Calu3 (cell line): ENCODE data around the gene MED12L. TPM values are rescaled to one million over a fixed set of nuclear protein-coding genes. Genes with fewer than 3 reads are reported as not detected.

Source experiments
- BruUV-seq: library from RNA; stranded (reverse); fragments of 400-500 nt; replicated peaks from 2 replicates; lab custom pipeline; 2021; lab: Mats Ljungman, UMichigan
- CTCF ChIA-PET: fragments of 300-600 bp; sonication (Branson Sonifier 250); formaldehyde crosslinking; loops from one replicate; lab custom pipeline; 2022; ENCODE audit warnings: antibody characterized with exemption; lab: Charles Lee
- DNase-seq: peaks from one replicate; pipeline ENCODE4 v3.0.0; 2022
- H3K27ac Mint-ChIP-seq: one replicate; pipeline ENCODE4 v1.8.0; 2022; ENCODE audit warnings: mixed read lengths; ENCODE audit not compliant: unreplicated experiment
- H3K27me3 Mint-ChIP-seq: one replicate; pipeline ENCODE4 v1.8.0; 2022; ENCODE audit warnings: mixed read lengths; ENCODE audit not compliant: unreplicated experiment
- H3K36me3 Mint-ChIP-seq: one replicate; pipeline ENCODE4 v1.8.0; 2022; ENCODE audit warnings: mild to moderate bottlenecking, moderate library complexity, mixed read lengths; ENCODE audit not compliant: insufficient read depth, unreplicated experiment
- H3K4me1 Mint-ChIP-seq: one replicate; pipeline ENCODE4 v1.8.0; 2022; ENCODE audit warnings: mild to moderate bottlenecking, low read depth, mixed read lengths; ENCODE audit not compliant: unreplicated experiment
- H3K4me3 Mint-ChIP-seq: one replicate; pipeline ENCODE4 v1.8.0; 2022; ENCODE audit warnings: mild to moderate bottlenecking, low read depth, moderate library complexity, mixed read lengths; ENCODE audit not compliant: unreplicated experiment
- H3K9me3 Mint-ChIP-seq: one replicate; pipeline ENCODE4 v1.8.0; 2022; ENCODE audit warnings: low read depth, mixed read lengths; ENCODE audit not compliant: unreplicated experiment
- CTCF ChIP-seq: fragments of 200-600 bp; IDR thresholded peaks from one replicate; pipeline ENCODE4 v1.8.0; 2022; ENCODE audit warnings: antibody characterized with exemption; ENCODE audit not compliant: unreplicated experiment
- intact Hi-C: fragments of 100-400 bp; cut with micrococcal nuclease; formaldehyde crosslinking; loops from one replicate; pipeline ENCODE4 v1.10.0; 2022; ENCODE audit not compliant: unreplicated experiment
- total RNA-seq: library from RNA; stranded (reverse); gene quantifications from 2 replicates; pipeline ENCODE4 v1.2.3, GENCODE V29; 2022

The MED12L gene
- total RNA-seq, 1 experiment from 2014 or later, result 4.6 TPM

GRCh38 chr3:151384741-151385174, 299.3 kb downstream of the MED12L start, which contains the start of gene P2RY12:
Gene P2RY12, minus strand, starts transcription at chr3:151384753. Its CDS starts 45,908 bp downstream, at chr3:151338845.
- Mint-ChIP-seq H3K4me1 (no peaks in the 10 kb centered on the region), H3K4me3 (no peak within 1 kb of the TSS), H3K27ac (no peak within 1 kb of the TSS), H3K9me3 (no peaks in the 10 kb centered on the region), H3K36me3 (no peaks in the 10 kb centered on the region), H3K27me3 (no peaks in the 10 kb centered on the region)
- no peak for TF ChIP-seq CTCF
- no TSS peak for BruUV-seq
- CTCF ChIA-PET, result no interaction called here
- DNase-seq, result no peak
- intact Hi-C loops, result no loop called here

- CTCF ChIA-PET, result no interaction called here
- intact Hi-C loops, result no loop called here
These were observed 300.6 kb downstream of the MED12L start for GRCh38 chr3:151386056-151386455.

GRCh38 chr3:151387432-151387831, 302.0 kb downstream of the MED12L start:
- Mint-ChIP-seq H3K36me3 (no peaks in the 10 kb centered on the region), H3K9me3 (no peaks in the 10 kb centered on the region), H3K27me3 (no peaks in the 10 kb centered on the region), H3K27ac (no peak overlapping the region), H3K4me1 (no peaks in the 10 kb centered on the region), H3K4me3 (no peak overlapping the region)
- CTCF ChIA-PET, result no interaction called here
- no peak for DNase-seq
- BruUV-seq, result no TSS peak
- TF ChIP-seq CTCF, result no peak
- intact Hi-C loops, result no loop called here

More at GRCh38 chr3:151386056-151386455, 300.6 kb downstream of the MED12L start:
- no peak overlapping the region for H3K4me3 Mint-ChIP-seq
- H3K27ac Mint-ChIP-seq, result no peak overlapping the region
- no peaks in the 10 kb centered on the region for H3K9me3 Mint-ChIP-seq
- no TSS peak for BruUV-seq
- TF ChIP-seq CTCF, result no peak
- no peaks in the 10 kb centered on the region for H3K27me3 Mint-ChIP-seq
- H3K4me1 Mint-ChIP-seq, result no peaks in the 10 kb centered on the region
- no peak for DNase-seq
- H3K36me3 Mint-ChIP-seq, result no peaks in the 10 kb centered on the region

- no peak for TF ChIP-seq CTCF
- BruUV-seq, result no TSS peak
- Mint-ChIP-seq H3K4me3 (no peak overlapping the region), H3K36me3 (no peaks in the 10 kb centered on the region), H3K4me1 (no peaks in the 10 kb centered on the region), H3K27me3 (no peaks in the 10 kb centered on the region), H3K9me3 (no peaks in the 10 kb centered on the region), H3K27ac (no peak overlapping the region)
- intact Hi-C loops, result no loop called here
- no peak for DNase-seq
- CTCF ChIA-PET, result interaction anchor here (0.6 kb wide), 1 partner anchor 176 kb away, joined by 4 read pairs; no protein-coding TSS in a partner anchor
These were observed 302.4 kb downstream of the MED12L start for GRCh38 chr3:151387842-151388241.
